HepG2 (cell line): ENCODE results near the gene HOXC4. TPM values are rescaled to one million over a fixed set of nuclear protein-coding genes. Genes with fewer than 3 reads are reported as not detected.
A peak's percentile ranks its signal among the peaks of the same experiment; 100 is the strongest.

Experiments used
- ATAC-seq: fragments of 200-7000 bp; cut with Tn5 transposase; 3 replicates; pipeline ENCODE4 v1.9.1; 2020; ENCODE audit warnings: mild to moderate bottlenecking, moderate library complexity
- BruUV-seq: library from RNA; stranded (reverse); fragments of 400-500 nt; replicated peaks from 2 replicates; lab custom pipeline; 2021; lab: Mats Ljungman, UMichigan
- CTCF ChIA-PET: fragments of 300-600 bp; formaldehyde crosslinking; extraction: SDS; loops from one replicate; lab custom pipeline; 2021; ENCODE audit warnings: low total read pairs, inconsistent platforms, low intra/inter-chr PET ratio; lab: Yijun Ruan, JAX
- POLR2A ChIA-PET: fragments of 350-600 bp; sonication (Branson Sonifier 250); formaldehyde crosslinking; loops from one replicate; lab custom pipeline; 2020; ENCODE audit warnings: antibody characterized with exemption, inconsistent platforms; lab: Yijun Ruan, JAX
- DNase-seq: peaks from one replicate; pipeline ENCODE4 v3.0.0-alpha.2; 2015; ENCODE audit warnings: low spot score
- FAIRE-seq: peaks from 3 replicates; lab custom pipeline; 2011; peaks lifted over from hg19 to GRCh38; lab: Jason Lieb, UNC
- H2AFZ ChIP-seq: one replicate; pipeline ENCODE4 v1.6.1; 2011; ENCODE audit warnings: low read length, inconsistent platforms
- H3K27ac ChIP-seq: fragments of 300-600 bp; 3 replicates; pipeline ENCODE4 v1.8.0; 2011; ENCODE audit warnings: mixed run types, mild to moderate bottlenecking, mixed read lengths, low read length, inconsistent platforms; ENCODE audit not compliant: insufficient read depth; ENCODE audit errors: extremely low read length
- H3K27me3 ChIP-seq, 2 experiments: fragments of 200-600 bp in 1 of 2; 2 replicates in 1 of 2; 3 replicates in 1 of 2; pipeline versions ENCODE4 v1.6.0 to v1.8.0; 2011; ENCODE audit warnings: low read length in 2 of 2, mild to moderate bottlenecking in 2 of 2, moderate library complexity in 2 of 2, inconsistent platforms in 1 of 2; ENCODE audit not compliant: insufficient read depth in 2 of 2, control insufficient read depth in 1 of 2
- H3K36me3 ChIP-seq, 2 experiments: fragments of 200-600 bp in 1 of 2; replicated peaks in 1 of 2; 2 replicates in 1 of 2; 3 replicates in 1 of 2; pipeline versions ENCODE4 v1.5.1 to v1.8.0; 2011; ENCODE audit warnings: low read length in 2 of 2, inconsistent platforms in 1 of 2; ENCODE audit not compliant: insufficient read depth in 2 of 2, control insufficient read depth in 1 of 2
- H3K4me1 ChIP-seq: 2 replicates; pipeline ENCODE4 v1.5.1; 2012; ENCODE audit warnings: low read length, inconsistent platforms; ENCODE audit not compliant: insufficient read depth
- H3K4me2 ChIP-seq: 2 replicates; pipeline ENCODE4 v1.6.0; 2011; ENCODE audit warnings: low read depth, low read length, inconsistent platforms
- H3K4me3 ChIP-seq, 3 experiments: fragments of 200-600 bp in 1 of 3; sonication (generic), shearing (Covaris generic) in 1 of 3; replicated peaks in 1 of 3; 2 replicates each; pipeline ENCODE4 v1.5.1; 2011 to 2016; ENCODE audit warnings: low read length in 3 of 3, inconsistent platforms in 2 of 3, low read depth in 2 of 3, mild to moderate bottlenecking in 2 of 3, control low read depth in 1 of 3, mixed read lengths in 1 of 3; ENCODE audit not compliant: insufficient read depth in 1 of 3
- H3K79me2 ChIP-seq: one replicate; pipeline ENCODE4 v1.6.1; 2011; ENCODE audit warnings: low read length, inconsistent platforms; ENCODE audit not compliant: insufficient read depth
- H3K9ac ChIP-seq: 2 replicates; pipeline ENCODE4 v1.6.0; 2011; ENCODE audit warnings: mild to moderate bottlenecking, low read depth, low read length, inconsistent platforms; ENCODE audit not compliant: insufficient read depth
- H3K9me3 ChIP-seq: 2 replicates; pipeline ENCODE4 v1.5.1; 2012; ENCODE audit warnings: mild to moderate bottlenecking, low read length
- H4K20me1 ChIP-seq: 2 replicates; pipeline ENCODE4 v1.6.0; 2011; ENCODE audit warnings: inconsistent platforms, mild to moderate bottlenecking, low read length, moderate library complexity; ENCODE audit not compliant: insufficient read depth
- ATM ChIP-seq: fragments of 450-650 bp; IDR thresholded peaks from 2 replicates; pipeline ENCODE4 v1.7.1; 2017; ENCODE audit warnings: mild to moderate bottlenecking, borderline replicate concordance
- MZF1 ChIP-seq: sonication (generic); formaldehyde crosslinking; IDR thresholded peaks from 2 replicates; pipeline ENCODE4 v1.8.1; 2023; ENCODE audit warnings: mild to moderate bottlenecking, missing genetic modification reagents, borderline replicate concordance
- POGZ ChIP-seq: sonication (generic); formaldehyde crosslinking; IDR thresholded peaks from 2 replicates; pipeline ENCODE4 v1.4.0; 2020; ENCODE audit warnings: mild to moderate bottlenecking, missing genetic modification reagents
- RBAK ChIP-seq: sonication (generic); formaldehyde crosslinking; IDR thresholded peaks from 2 replicates; pipeline ENCODE4 v1.5.1; 2020; ENCODE audit warnings: mild to moderate bottlenecking, missing genetic modification reagents
- SALL2 ChIP-seq: sonication (generic); formaldehyde crosslinking; IDR thresholded peaks from 2 replicates; pipeline ENCODE4 v1.8.1; 2023; ENCODE audit warnings: mild to moderate bottlenecking, missing genetic modification reagents, inconsistent platforms
- ZNF136 ChIP-seq: sonication (generic); formaldehyde crosslinking; IDR thresholded peaks from 2 replicates; pipeline ENCODE4 v1.8.1; 2022; ENCODE audit warnings: low read depth, mild to moderate bottlenecking, moderate library complexity, missing genetic modification reagents
- ZNF891 ChIP-seq: sonication (generic); formaldehyde crosslinking; IDR thresholded peaks from 2 replicates; pipeline ENCODE4 v1.5.0; 2020; ENCODE audit warnings: mild to moderate bottlenecking, missing genetic modification reagents
- WGBS: methylation state at CpG from one replicate; pipeline ENCODE4 v1.1.6; 2017; ENCODE audit warnings: low lambda C conversion rate; 5-methylcytosine and 5-hydroxymethylcytosine counted together
- in situ Hi-C: cut with HindIII; loops from 2 replicates; pipeline ENCODE4 v1.10.0; 2017; ENCODE audit warnings: low pct_unique_long_range_greater_than_20kb; ENCODE audit not compliant: extremely low pct_ligation_motif_present
- intact Hi-C: fragments of 100-400 bp; cut with micrococcal nuclease; formaldehyde crosslinking; loops from one replicate; pipeline ENCODE4 v1.10.0; 2022; ENCODE audit not compliant: unreplicated experiment
- polyA plus RNA-seq, 8 experiments: library from polyadenylated mRNA; depleted of rRNA in 3 of 8; stranded (reverse) in 7 of 8; unstranded in 1 of 8; fragments of >200 nt; fragmentation: Illumina TruSeq in 4 of 8; extraction: Trizol in 4 of 8; gene quantifications; 2 replicates each; pipeline versions ENCODE4 v1.2.1 to v1.2.3, GENCODE V29; 2011 to 2016; ENCODE audit warnings: low read depth in 4 of 8, missing spikeins in 1 of 8, mixed read lengths in 1 of 8; ENCODE audit not compliant: insufficient read depth in 1 of 8
- total RNA-seq, 5 experiments: library from RNA; depleted of rRNA; stranded (reverse); fragments of >200 nt; fragmentation: Illumina TruSeq; extraction: Trizol; gene quantifications; 2 replicates each; pipeline ENCODE4 v1.2.3, GENCODE V29; 2016; ENCODE audit warnings: low read depth in 1 of 5
- TF ChIP-seq, protein P1 (sequence below): sonication (generic); formaldehyde crosslinking; IDR thresholded peaks from 2 replicates; pipeline ENCODE4 v1.9.0; 2022; ENCODE audit warnings: missing genetic modification reagents, mild to moderate bottlenecking, borderline replicate concordance
- TF ChIP-seq, protein P2 (sequence below): sonication (generic); formaldehyde crosslinking; IDR thresholded peaks from 2 replicates; pipeline ENCODE4 v1.4.0; 2020; ENCODE audit warnings: mild to moderate bottlenecking, missing genetic modification reagents
- TF ChIP-seq, protein P3 (sequence below): sonication (generic); formaldehyde crosslinking; IDR thresholded peaks from 2 replicates; pipeline ENCODE4 v1.8.1; 2022; ENCODE audit warnings: mild to moderate bottlenecking, missing genetic modification reagents
- TF ChIP-seq, protein P4 (sequence below): IDR thresholded peaks from 2 replicates; pipeline ENCODE4 v1.6.1; 2016; ENCODE audit warnings: low read depth, missing genetic modification reagents, missing compliant biosample characterization

HOXC4 gene
- total and polyA plus RNA-seq, 2 of the 13 experiments (the other 11 are each of a cell fraction or from before 2014, with no cell fraction given) = not detected

DNA sequence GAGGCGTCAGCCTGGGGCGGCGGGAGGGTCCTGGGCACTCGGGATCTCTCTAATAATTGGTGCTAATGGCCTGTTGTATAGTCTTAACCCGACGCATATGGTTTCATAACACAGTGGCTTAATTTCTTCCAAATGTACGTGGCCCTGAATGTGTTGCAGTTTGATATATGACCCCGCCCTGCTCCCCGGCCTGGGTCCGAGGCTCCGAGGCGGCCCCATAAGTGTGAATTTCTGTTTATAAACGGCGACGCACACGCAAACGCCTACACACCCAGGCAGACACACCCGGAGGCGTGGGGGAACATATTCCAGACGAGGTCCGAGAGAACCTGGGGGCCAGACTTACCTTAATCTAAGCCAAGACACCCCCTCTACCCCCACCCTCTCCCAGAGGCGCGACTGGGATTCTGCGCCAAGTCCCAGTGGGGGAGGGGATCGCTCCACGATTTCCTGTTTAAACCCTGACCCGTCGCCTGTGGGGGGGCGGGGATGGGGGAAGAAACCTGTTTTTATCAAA, 35.1 kb upstream of the HOXC4 start:
- POLR2A ChIA-PET = no interaction called here
- peak overlapping the region; percentile 81; the same call in 1 of the 2 replicates for H3K4me2 ChIP-seq
- H3K27ac ChIP-seq = no peak overlapping the region
- peak overlapping the region in 1 of 3 experiments; percentile 69; a peak in 1 of 6 replicates for H3K4me3 ChIP-seq
- peaks cover 5% of the 10 kb centered on the region; the same call in 1 of the 2 replicates for H3K4me1 ChIP-seq
- no peak for DNase-seq
- H3K36me3 ChIP-seq = no peaks in the 10 kb centered on the region
- H3K27me3 ChIP-seq = peaks cover 4 to 58% of the 10 kb centered on the region in 2 experiments
- ATAC-seq = no peak
- no peaks in the 10 kb centered on the region for H3K9me3 ChIP-seq
- no peak for FAIRE-seq
- H3K9ac ChIP-seq = no peak overlapping the region
- intact Hi-C loops = no loop called here
- H2AFZ ChIP-seq = no peak overlapping the region
- BruUV-seq = no TSS peak
- 88% methylated on average over 22 of the region's 29 CpGs for WGBS
- no peaks in the 10 kb centered on the region for H3K79me2 ChIP-seq
- H4K20me1 ChIP-seq = no peaks in the 10 kb centered on the region
- CTCF ChIA-PET = no interaction called here
- in situ Hi-C loops = loop anchor here (10.0 kb wide), 1 partner anchor 346 kb away; the partner anchor contains the start of gene GPR84
- no peak for TF ChIP-seq ZNF136 (CRISPR knock-in tag)
- TF ChIP-seq, protein P1, sequence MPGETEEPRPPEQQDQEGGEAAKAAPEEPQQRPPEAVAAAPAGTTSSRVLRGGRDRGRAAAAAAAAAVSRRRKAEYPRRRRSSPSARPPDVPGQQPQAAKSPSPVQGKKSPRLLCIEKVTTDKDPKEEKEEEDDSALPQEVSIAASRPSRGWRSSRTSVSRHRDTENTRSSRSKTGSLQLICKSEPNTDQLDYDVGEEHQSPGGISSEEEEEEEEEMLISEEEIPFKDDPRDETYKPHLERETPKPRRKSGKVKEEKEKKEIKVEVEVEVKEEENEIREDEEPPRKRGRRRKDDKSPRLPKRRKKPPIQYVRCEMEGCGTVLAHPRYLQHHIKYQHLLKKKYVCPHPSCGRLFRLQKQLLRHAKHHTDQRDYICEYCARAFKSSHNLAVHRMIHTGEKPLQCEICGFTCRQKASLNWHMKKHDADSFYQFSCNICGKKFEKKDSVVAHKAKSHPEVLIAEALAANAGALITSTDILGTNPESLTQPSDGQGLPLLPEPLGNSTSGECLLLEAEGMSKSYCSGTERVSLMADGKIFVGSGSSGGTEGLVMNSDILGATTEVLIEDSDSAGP (CRISPR knock-in tag) = no peak
- no peak for TF ChIP-seq ZNF891 (CRISPR knock-in tag)
- TF ChIP-seq, protein P2, sequence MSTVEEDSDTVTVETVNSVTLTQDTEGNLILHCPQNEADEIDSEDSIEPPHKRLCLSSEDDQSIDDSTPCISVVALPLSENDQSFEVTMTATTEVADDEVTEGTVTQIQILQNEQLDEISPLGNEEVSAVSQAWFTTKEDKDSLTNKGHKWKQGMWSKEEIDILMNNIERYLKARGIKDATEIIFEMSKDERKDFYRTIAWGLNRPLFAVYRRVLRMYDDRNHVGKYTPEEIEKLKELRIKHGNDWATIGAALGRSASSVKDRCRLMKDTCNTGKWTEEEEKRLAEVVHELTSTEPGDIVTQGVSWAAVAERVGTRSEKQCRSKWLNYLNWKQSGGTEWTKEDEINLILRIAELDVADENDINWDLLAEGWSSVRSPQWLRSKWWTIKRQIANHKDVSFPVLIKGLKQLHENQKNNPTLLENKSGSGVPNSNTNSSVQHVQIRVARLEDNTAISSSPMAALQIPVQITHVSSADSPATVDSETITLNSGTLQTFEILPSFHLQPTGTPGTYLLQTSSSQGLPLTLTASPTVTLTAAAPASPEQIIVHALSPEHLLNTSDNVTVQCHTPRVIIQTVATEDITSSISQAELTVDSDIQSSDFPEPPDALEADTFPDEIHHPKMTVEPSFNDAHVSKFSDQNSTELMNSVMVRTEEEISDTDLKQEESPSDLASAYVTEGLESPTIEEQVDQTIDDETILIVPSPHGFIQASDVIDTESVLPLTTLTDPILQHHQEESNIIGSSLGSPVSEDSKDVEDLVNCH = no peak
- no peak for TF ChIP-seq MZF1 (CRISPR knock-in tag)
- TF ChIP-seq, protein P3, sequence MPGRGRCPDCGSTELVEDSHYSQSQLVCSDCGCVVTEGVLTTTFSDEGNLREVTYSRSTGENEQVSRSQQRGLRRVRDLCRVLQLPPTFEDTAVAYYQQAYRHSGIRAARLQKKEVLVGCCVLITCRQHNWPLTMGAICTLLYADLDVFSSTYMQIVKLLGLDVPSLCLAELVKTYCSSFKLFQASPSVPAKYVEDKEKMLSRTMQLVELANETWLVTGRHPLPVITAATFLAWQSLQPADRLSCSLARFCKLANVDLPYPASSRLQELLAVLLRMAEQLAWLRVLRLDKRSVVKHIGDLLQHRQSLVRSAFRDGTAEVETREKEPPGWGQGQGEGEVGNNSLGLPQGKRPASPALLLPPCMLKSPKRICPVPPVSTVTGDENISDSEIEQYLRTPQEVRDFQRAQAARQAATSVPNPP (CRISPR knock-in tag) = no peak
- no peak for TF ChIP-seq POGZ
- TF ChIP-seq RBAK (CRISPR knock-in tag) = no peak
- TF ChIP-seq, protein P4, sequence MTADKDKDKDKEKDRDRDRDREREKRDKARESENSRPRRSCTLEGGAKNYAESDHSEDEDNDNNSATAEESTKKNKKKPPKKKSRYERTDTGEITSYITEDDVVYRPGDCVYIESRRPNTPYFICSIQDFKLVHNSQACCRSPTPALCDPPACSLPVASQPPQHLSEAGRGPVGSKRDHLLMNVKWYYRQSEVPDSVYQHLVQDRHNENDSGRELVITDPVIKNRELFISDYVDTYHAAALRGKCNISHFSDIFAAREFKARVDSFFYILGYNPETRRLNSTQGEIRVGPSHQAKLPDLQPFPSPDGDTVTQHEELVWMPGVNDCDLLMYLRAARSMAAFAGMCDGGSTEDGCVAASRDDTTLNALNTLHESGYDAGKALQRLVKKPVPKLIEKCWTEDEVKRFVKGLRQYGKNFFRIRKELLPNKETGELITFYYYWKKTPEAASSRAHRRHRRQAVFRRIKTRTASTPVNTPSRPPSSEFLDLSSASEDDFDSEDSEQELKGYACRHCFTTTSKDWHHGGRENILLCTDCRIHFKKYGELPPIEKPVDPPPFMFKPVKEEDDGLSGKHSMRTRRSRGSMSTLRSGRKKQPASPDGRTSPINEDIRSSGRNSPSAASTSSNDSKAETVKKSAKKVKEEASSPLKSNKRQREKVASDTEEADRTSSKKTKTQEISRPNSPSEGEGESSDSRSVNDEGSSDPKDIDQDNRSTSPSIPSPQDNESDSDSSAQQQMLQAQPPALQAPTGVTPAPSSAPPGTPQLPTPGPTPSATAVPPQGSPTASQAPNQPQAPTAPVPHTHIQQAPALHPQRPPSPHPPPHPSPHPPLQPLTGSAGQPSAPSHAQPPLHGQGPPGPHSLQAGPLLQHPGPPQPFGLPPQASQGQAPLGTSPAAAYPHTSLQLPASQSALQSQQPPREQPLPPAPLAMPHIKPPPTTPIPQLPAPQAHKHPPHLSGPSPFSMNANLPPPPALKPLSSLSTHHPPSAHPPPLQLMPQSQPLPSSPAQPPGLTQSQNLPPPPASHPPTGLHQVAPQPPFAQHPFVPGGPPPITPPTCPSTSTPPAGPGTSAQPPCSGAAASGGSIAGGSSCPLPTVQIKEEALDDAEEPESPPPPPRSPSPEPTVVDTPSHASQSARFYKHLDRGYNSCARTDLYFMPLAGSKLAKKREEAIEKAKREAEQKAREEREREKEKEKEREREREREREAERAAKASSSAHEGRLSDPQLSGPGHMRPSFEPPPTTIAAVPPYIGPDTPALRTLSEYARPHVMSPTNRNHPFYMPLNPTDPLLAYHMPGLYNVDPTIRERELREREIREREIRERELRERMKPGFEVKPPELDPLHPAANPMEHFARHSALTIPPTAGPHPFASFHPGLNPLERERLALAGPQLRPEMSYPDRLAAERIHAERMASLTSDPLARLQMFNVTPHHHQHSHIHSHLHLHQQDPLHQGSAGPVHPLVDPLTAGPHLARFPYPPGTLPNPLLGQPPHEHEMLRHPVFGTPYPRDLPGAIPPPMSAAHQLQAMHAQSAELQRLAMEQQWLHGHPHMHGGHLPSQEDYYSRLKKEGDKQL (CRISPR knock-in tag) = no peak
- TF ChIP-seq ATM = no peak
- no peak for TF ChIP-seq SALL2 (CRISPR knock-in tag)
